HT-29 (cell line): ENCODE results near the gene CGREF1. TPM values are rescaled to one million over a fixed set of nuclear protein-coding genes. Genes with fewer than 3 reads are reported as not detected.
"Not testable (repeated sequence)": the region's sequence is repeated elsewhere in the genome, so short reads cannot be mapped to it uniquely, and the experiment has no call there.

Experiments
- DNase-seq: peaks from one replicate; pipeline ENCODE4 v3.0.0-alpha.2; 2015; ENCODE audit warnings: low spot score
- total RNA-seq: library from RNA; depleted of rRNA; stranded (reverse); fragments of >200 nt; shearing (Covaris generic); gene quantifications from 2 replicates; pipeline ENCODE4 v1.2.3, GENCODE V29; 2014

Gene CGREF1
- total RNA-seq, 1 experiment from 2014 or later: 42.0 TPM

GRCh38 chr2:27137322-27137935, 18.5 kb upstream of the CGREF1 start:
- no peak for DNase-seq

GRCh38 chr2:27136751-27137150, 17.8 kb upstream of the CGREF1 start:
- DNase-seq: no peak

- no peak for DNase-seq
These were observed 16.6 kb upstream of the CGREF1 start for GRCh38 chr2:27135478-27135955.

- DNase-seq: no peak
These were observed 16.0 kb upstream of the CGREF1 start for GRCh38 chr2:27134781-27135477.

- peak; percentile 95 for DNase-seq
These were observed 15.2 kb upstream of the CGREF1 start, which contains the start of gene PREB for GRCh38 chr2:27133905-27134780. Gene PREB (minus strand): TSS chr2:27134636. CDS start chr2:27134421, 215 bp downstream.

GRCh38 chr2:27133195-27133875, 14.4 kb upstream of the CGREF1 start:
- DNase-seq: no peak

GRCh38 chr2:27131429-27131828, 12.5 kb upstream of the CGREF1 start:
- DNase-seq: no peak

- DNase-seq: no peak
These were observed 11.5 kb upstream of the CGREF1 start for GRCh38 chr2:27130396-27130795.

- no peak for DNase-seq
These were observed 10.0 kb upstream of the CGREF1 start for GRCh38 chr2:27128668-27129571.

GRCh38 chr2:27127883-27128667, 9.1 kb upstream of the CGREF1 start:
- no peak for DNase-seq

GRCh38 chr2:27126252-27126710, 7.4 kb upstream of the CGREF1 start:
- no peak for DNase-seq

- no peak for DNase-seq
These were observed 6.2 kb upstream of the CGREF1 start for GRCh38 chr2:27125104-27125503.

- DNase-seq: no peak
These were observed 4.6 kb upstream of the CGREF1 start, which contains the start of gene ABHD1 for GRCh38 chr2:27123302-27124150. Gene ABHD1 (plus strand): TSS chr2:27123815. CDS start chr2:27123949, 134 bp downstream.

GRCh38 chr2:27122791-27123190, 3.9 kb upstream of the CGREF1 start:
- no peak for DNase-seq

- no peak for DNase-seq
These were observed 3.0 kb upstream of the CGREF1 start for GRCh38 chr2:27121906-27122305.

GRCh38 chr2:27119330-27119670, 372 bp upstream of the CGREF1 start:
- not testable (repeated sequence) for DNase-seq

- DNase-seq: no peak
These were observed 868 bp downstream of the CGREF1 start for GRCh38 chr2:27117995-27118524.

- DNase-seq: no peak
These were observed 3.4 kb downstream of the CGREF1 start for GRCh38 chr2:27115519-27115918.
